ENCODE data around the gene SCAMP4. TPM values are rescaled to one million over a fixed set of nuclear protein-coding genes. Genes with fewer than 3 reads are reported as not detected.

Gene SCAMP4
- total RNA-seq, 1 donor from 2014 or later, result 71.8 TPM

DNA sequence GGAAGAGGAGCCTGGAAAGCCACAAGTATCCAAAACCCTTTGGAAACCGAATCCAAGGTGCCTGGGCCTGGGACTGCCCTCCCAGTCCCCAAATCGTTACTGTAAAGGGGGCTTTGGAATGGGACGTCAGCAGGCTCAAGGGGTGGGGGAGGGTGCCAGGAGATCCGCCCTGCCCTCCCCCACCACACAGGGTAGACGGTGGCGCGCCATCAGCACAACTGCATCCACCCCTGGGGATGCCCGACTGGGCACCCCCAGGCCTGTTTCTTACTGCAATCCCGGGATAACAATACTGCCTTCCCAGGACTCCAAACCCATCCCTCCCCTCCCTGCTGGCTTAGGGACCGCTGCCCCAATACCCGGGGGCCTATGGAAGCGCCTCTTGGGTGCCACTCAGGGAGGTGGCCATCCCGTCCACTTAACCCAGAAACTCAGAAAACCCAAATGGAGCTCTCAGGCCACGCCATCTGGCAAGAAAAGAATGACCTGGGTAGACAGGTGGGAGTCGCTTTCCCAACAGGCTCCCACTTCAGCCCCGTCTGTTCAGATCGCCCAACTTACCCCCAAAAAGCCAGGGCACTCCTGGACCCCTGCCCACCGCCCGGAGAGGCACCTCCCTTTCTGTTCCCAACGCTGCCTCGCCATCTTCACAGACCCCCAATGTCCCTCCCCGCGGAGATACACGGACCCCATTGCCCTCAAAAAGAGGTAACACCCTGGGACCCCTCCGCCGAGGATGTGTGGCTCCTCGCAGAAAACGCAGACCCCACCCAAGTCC, 44.2 kb upstream of the SCAMP4 start:
- TF ChIP-seq, protein P1, sequence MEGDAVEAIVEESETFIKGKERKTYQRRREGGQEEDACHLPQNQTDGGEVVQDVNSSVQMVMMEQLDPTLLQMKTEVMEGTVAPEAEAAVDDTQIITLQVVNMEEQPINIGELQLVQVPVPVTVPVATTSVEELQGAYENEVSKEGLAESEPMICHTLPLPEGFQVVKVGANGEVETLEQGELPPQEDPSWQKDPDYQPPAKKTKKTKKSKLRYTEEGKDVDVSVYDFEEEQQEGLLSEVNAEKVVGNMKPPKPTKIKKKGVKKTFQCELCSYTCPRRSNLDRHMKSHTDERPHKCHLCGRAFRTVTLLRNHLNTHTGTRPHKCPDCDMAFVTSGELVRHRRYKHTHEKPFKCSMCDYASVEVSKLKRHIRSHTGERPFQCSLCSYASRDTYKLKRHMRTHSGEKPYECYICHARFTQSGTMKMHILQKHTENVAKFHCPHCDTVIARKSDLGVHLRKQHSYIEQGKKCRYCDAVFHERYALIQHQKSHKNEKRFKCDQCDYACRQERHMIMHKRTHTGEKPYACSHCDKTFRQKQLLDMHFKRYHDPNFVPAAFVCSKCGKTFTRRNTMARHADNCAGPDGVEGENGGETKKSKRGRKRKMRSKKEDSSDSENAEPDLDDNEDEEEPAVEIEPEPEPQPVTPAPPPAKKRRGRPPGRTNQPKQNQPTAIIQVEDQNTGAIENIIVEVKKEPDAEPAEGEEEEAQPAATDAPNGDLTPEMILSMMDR (IDR thresholded peaks at IDR 0.05; ENCODE audit: unreplicated experiment), result no peak
- H3K27me3 Mint-ChIP-seq (ENCODE audit: unreplicated experiment), result peaks cover 18% of the 10 kb centered on the region
- H3K36me3 Mint-ChIP-seq (ENCODE audit: low read depth, unreplicated experiment), result peaks cover 4% of the 10 kb centered on the region
- H3K27ac Mint-ChIP-seq (ENCODE audit: unreplicated experiment), result peak overlapping the region; percentile 9
- DNase-seq (ENCODE audit: low spot score), result no peak
- H3K4me3 Mint-ChIP-seq (ENCODE audit: unreplicated experiment), result peak overlapping the region; percentile 93
- H3K9me3 Mint-ChIP-seq (ENCODE audit: unreplicated experiment), result no peaks in the 10 kb centered on the region
- H3K4me1 Mint-ChIP-seq (ENCODE audit: unreplicated experiment), result peaks cover 9% of the 10 kb centered on the region

DNA sequence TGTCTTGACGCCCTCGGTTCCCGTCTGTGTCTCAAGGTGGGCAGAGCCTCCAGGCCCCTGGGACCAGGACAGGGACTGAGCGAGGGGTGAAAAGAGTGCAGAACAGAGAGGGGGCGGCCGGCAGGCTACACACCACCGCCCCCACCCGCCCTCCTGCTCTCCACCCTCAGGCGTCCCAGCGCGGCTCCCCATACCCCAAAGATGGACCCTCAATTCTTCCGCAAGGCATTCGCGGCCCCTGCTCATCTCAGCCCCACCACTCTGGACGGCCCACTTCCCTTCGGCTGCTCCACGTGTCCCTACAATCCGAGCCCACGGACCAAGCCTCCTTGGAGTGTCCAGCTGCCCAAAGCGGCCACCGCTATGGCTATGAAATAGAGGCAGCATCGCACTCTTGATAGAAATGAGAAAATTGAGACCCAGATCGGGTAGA, 43.6 kb upstream of the SCAMP4 start:
- peak overlapping the region; percentile 41 for H3K27ac Mint-ChIP-seq (ENCODE audit: unreplicated experiment)
- DNase-seq (ENCODE audit: low spot score), result no peak
- H3K9me3 Mint-ChIP-seq (ENCODE audit: unreplicated experiment), result no peaks in the 10 kb centered on the region

DNA sequence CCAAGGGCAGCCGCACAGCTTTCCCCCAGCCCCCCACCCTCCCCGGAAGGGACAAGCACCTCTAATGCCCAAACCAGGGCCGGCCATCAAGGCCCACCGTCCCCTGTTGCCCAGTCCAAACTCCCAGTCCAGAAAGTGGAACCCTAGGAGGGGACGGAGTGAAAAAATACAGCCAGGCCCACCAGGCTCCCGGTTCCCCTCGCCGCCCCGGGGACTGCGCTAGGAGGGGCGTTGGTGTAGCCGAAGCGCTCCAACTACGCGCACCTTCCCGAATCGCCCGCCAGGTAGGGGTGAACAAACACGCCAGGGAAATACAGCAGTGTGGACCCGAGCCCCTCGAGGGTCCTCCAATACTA, 43.2 kb upstream of the SCAMP4 start:
- peaks cover 5% of the 10 kb centered on the region for H3K4me1 Mint-ChIP-seq (ENCODE audit: unreplicated experiment)
- H3K27ac Mint-ChIP-seq (ENCODE audit: unreplicated experiment), result no peak overlapping the region
- peaks cover 4% of the 10 kb centered on the region for H3K36me3 Mint-ChIP-seq (ENCODE audit: low read depth, unreplicated experiment)
- peaks cover 19% of the 10 kb centered on the region for H3K27me3 Mint-ChIP-seq (ENCODE audit: unreplicated experiment)
- TF ChIP-seq, protein P1 (IDR thresholded peaks at IDR 0.05; ENCODE audit: unreplicated experiment), result no peak
- H3K9me3 Mint-ChIP-seq (ENCODE audit: unreplicated experiment), result no peaks in the 10 kb centered on the region
- H3K4me3 Mint-ChIP-seq (ENCODE audit: unreplicated experiment), result peak overlapping the region; percentile 93
- DNase-seq (ENCODE audit: low spot score), result no peak

More for the DNA sequence above, 43.6 kb upstream of the SCAMP4 start:
- Mint-ChIP-seq H3K27me3 (ENCODE audit: unreplicated experiment) (peaks cover 19% of the 10 kb centered on the region), H3K36me3 (ENCODE audit: low read depth, unreplicated experiment) (peaks cover 4% of the 10 kb centered on the region), H3K4me3 (ENCODE audit: unreplicated experiment) (peak overlapping the region; percentile 93), H3K4me1 (ENCODE audit: unreplicated experiment) (peaks cover 5% of the 10 kb centered on the region)
- TF ChIP-seq, protein P1 (IDR thresholded peaks at IDR 0.05; ENCODE audit: unreplicated experiment), result no peak

- peaks cover 4% of the 10 kb centered on the region for H3K36me3 Mint-ChIP-seq (ENCODE audit: low read depth, unreplicated experiment)
- peaks cover 5% of the 10 kb centered on the region for H3K4me1 Mint-ChIP-seq (ENCODE audit: unreplicated experiment)
- H3K9me3 Mint-ChIP-seq (ENCODE audit: unreplicated experiment), result no peaks in the 10 kb centered on the region
- peak overlapping the region; percentile 93 for H3K4me3 Mint-ChIP-seq (ENCODE audit: unreplicated experiment)
- H3K27ac Mint-ChIP-seq (ENCODE audit: unreplicated experiment), result no peak overlapping the region
- no peak for DNase-seq (ENCODE audit: low spot score)
- H3K27me3 Mint-ChIP-seq (ENCODE audit: unreplicated experiment), result peaks cover 19% of the 10 kb centered on the region
- TF ChIP-seq, protein P1 (IDR thresholded peaks at IDR 0.05; ENCODE audit: unreplicated experiment), result no peak
Measured at GRCh38 chr19:1862424-1863327, 42.5 kb upstream of the SCAMP4 start.
